Subcutaneous abdominal adipose tissue (tissue), 5 donors: ENCODE measurements around the gene DDA1.

Experiments used
- H3K27ac ChIP-seq: one replicate; pipeline ENCODE4 v1.7.0; 2013; ENCODE audit warnings: low read depth, mild to moderate bottlenecking, inconsistent platforms, low read length, moderate library complexity
- H3K27me3 ChIP-seq, 5 donors: one replicate each; pipeline ENCODE4 v1.7.0; 2013; ENCODE audit warnings: low read length in 5 of 5, inconsistent platforms in 1 of 5; ENCODE audit not compliant: control insufficient read depth in 5 of 5, insufficient read depth in 4 of 5
- H3K36me3 ChIP-seq, 5 donors: one replicate each; pipeline ENCODE4 v1.7.0; 2013; ENCODE audit warnings: low read length in 5 of 5; ENCODE audit not compliant: control insufficient read depth in 5 of 5, insufficient read depth in 5 of 5
- H3K4me1 ChIP-seq, 5 donors: one replicate each; pipeline ENCODE4 v1.7.0; 2013; ENCODE audit warnings: low read length in 5 of 5, mild to moderate bottlenecking in 3 of 5, moderate library complexity in 1 of 5; ENCODE audit not compliant: control insufficient read depth in 5 of 5, insufficient read depth in 5 of 5
- H3K4me3 ChIP-seq, 5 donors: one replicate each; pipeline ENCODE4 v1.7.0; 2013; ENCODE audit warnings: low read length in 5 of 5, low read depth in 1 of 5
- H3K9ac ChIP-seq, 5 donors: one replicate each; pipeline ENCODE4 v1.7.0; 2013; ENCODE audit warnings: low read length in 5 of 5, mild to moderate bottlenecking in 4 of 5, moderate library complexity in 3 of 5
- H3K9me3 ChIP-seq, 5 donors: one replicate each; pipeline ENCODE4 v1.7.0; 2013; ENCODE audit warnings: low read length in 5 of 5; ENCODE audit not compliant: control insufficient read depth in 5 of 5
- donor health status: healthy.
- donor health status: healthy.
- donor health status: healthy.
- donor health status: healthy.
- donor health status: healthy.

DDA1 gene

GRCh38 chr19:17302391-17303166 is 6.8 kb upstream of the DDA1 start:
- H3K4me1 ChIP-seq = peaks cover 3 to 49% (median 37%) of the 10 kb centered on the region in 5 donors

GRCh38 chr19:17303167-17303939 is 6.0 kb upstream of the DDA1 start, which contains the start of gene ABHD8:
ABHD8 (minus strand) TSS chr19:17303425; CDS start chr19:17301616, 1,809 bp downstream.
- H3K27me3 ChIP-seq = no peaks in the 10 kb centered on the region
- H3K4me1 ChIP-seq = peaks cover 3 to 49% (median 37%) of the 10 kb centered on the region in 5 donors
- H3K9me3 ChIP-seq = peaks cover 0 to under 1% (median 0%) of the 10 kb centered on the region in 5 donors
- H3K9ac ChIP-seq = peak within 1 kb of the TSS in 4 of 5 donors; percentile 66 to 76 (median 72)
- H3K4me3 ChIP-seq = peak within 1 kb of the TSS; percentile 19 to 67 (median 62)
- peaks cover 0 to 9% (median 2%) of the 10 kb centered on the region in 5 donors for H3K36me3 ChIP-seq
- peak within 1 kb of the TSS; percentile 86 for H3K27ac ChIP-seq

More at GRCh38 chr19:17302391-17303166, 6.8 kb upstream of the DDA1 start:
- peak overlapping the region; percentile 19 to 67 (median 62) for H3K4me3 ChIP-seq
- H3K36me3 ChIP-seq = peaks cover 0 to 12% (median 4%) of the 10 kb centered on the region in 5 donors
- H3K9me3 ChIP-seq = peaks cover 0 to 4% (median 3%) of the 10 kb centered on the region in 5 donors
- no peak overlapping the region for H3K27ac ChIP-seq
- no peaks in the 10 kb centered on the region for H3K27me3 ChIP-seq
- H3K9ac ChIP-seq = peak overlapping the region in 4 of 5 donors; percentile 66 to 76 (median 72)

- peak overlapping the region in 2 of 5 donors; percentile 22 to 28 for H3K4me3 ChIP-seq
- H3K9ac ChIP-seq = no peak overlapping the region
- peaks cover 0 to 6% (median 2%) of the 10 kb centered on the region in 5 donors for H3K36me3 ChIP-seq
- H3K9me3 ChIP-seq = no peaks in the 10 kb centered on the region
- H3K27me3 ChIP-seq = no peaks in the 10 kb centered on the region
- peaks cover 3 to 51% (median 38%) of the 10 kb centered on the region in 5 donors for H3K4me1 ChIP-seq
- H3K27ac ChIP-seq = peak overlapping the region; percentile 86
Observed at GRCh38 chr19:17303940-17304267, 5.5 kb upstream of the DDA1 start.

- peaks cover 0 to 6% (median 2%) of the 10 kb centered on the region in 5 donors for H3K36me3 ChIP-seq
- peak overlapping the region; percentile 86 for H3K27ac ChIP-seq
- H3K27me3 ChIP-seq = no peaks in the 10 kb centered on the region
- no peak overlapping the region for H3K4me3 ChIP-seq
- peaks cover 3 to 54% (median 40%) of the 10 kb centered on the region in 5 donors for H3K4me1 ChIP-seq
- no peaks in the 10 kb centered on the region for H3K9me3 ChIP-seq
- no peak overlapping the region for H3K9ac ChIP-seq
Observed at GRCh38 chr19:17304386-17305215, 4.8 kb upstream of the DDA1 start.

- no peaks in the 10 kb centered on the region for H3K9me3 ChIP-seq
- H3K27me3 ChIP-seq = no peaks in the 10 kb centered on the region
- no peak overlapping the region for H3K9ac ChIP-seq
- peaks cover 4 to 60% (median 45%) of the 10 kb centered on the region in 5 donors for H3K4me1 ChIP-seq
- peak overlapping the region in 4 of 5 donors; percentile 78 to 86 (median 80) for H3K4me3 ChIP-seq
- H3K27ac ChIP-seq = peak overlapping the region; percentile 86
- peaks cover 0 to 6% (median 2%) of the 10 kb centered on the region in 5 donors for H3K36me3 ChIP-seq
Observed at GRCh38 chr19:17305216-17305516, 4.2 kb upstream of the DDA1 start.

GRCh38 chr19:17305517-17306284 is 3.7 kb upstream of the DDA1 start, which contains the start of gene MRPL34:
MRPL34 (plus strand) TSS chr19:17305872; CDS start chr19:17305893, 21 bp downstream.
- Histone ChIP-seq H3K4me1 (peaks cover 9 to 65% (median 49%) of the 10 kb centered on the region in 5 donors), H3K27me3 (no peaks in the 10 kb centered on the region), H3K36me3 (peaks cover 0 to 3% (median 2%) of the 10 kb centered on the region in 5 donors), H3K9ac (peak within 1 kb of the TSS; percentile 48 to 89 (median 81)), H3K9me3 (no peaks in the 10 kb centered on the region), H3K27ac (peak within 1 kb of the TSS; percentile 86), H3K4me3 (peak within 1 kb of the TSS; percentile 55 to 86 (median 79))

GRCh38 chr19:17306285-17306714 is 3.1 kb upstream of the DDA1 start:
- Histone ChIP-seq H3K27me3 (no peaks in the 10 kb centered on the region), H3K27ac (peak overlapping the region; percentile 86), H3K36me3 (peaks cover 0 to under 1% (median 0%) of the 10 kb centered on the region in 5 donors), H3K9ac (peak overlapping the region in 4 of 5 donors; percentile 72 to 89 (median 83)), H3K4me1 (peaks cover 9 to 68% (median 51%) of the 10 kb centered on the region in 5 donors), H3K9me3 (no peaks in the 10 kb centered on the region), H3K4me3 (peak overlapping the region; percentile 55 to 86 (median 79))

GRCh38 chr19:17307876-17308377 is 1.4 kb upstream of the DDA1 start:
- Histone ChIP-seq H3K27me3 (no peaks in the 10 kb centered on the region), H3K27ac (no peak overlapping the region), H3K36me3 (peaks cover 0 to 17% (median 4%) of the 10 kb centered on the region in 5 donors), H3K4me1 (peaks cover 9 to 70% (median 48%) of the 10 kb centered on the region in 5 donors), H3K9ac (no peak overlapping the region), H3K4me3 (no peak overlapping the region), H3K9me3 (no peaks in the 10 kb centered on the region)
